Neutrophil (primary cell): Measurements from ENCODE around the gene AHR.

Experiments
- H3K27ac ChIP-seq: fragments of 200-600 bp; sonication (generic); 2 replicates; pipeline ENCODE4 v1.5.1; 2016; ENCODE audit warnings: mild to moderate bottlenecking, moderate library complexity
- H3K27me3 ChIP-seq: fragments of 200-600 bp; sonication (generic); 2 replicates; pipeline ENCODE4 v1.6.0; 2016; ENCODE audit warnings: mild to moderate bottlenecking
- H3K36me3 ChIP-seq: fragments of 200-600 bp; sonication (generic); 2 replicates; pipeline ENCODE4 v1.5.1; 2017
- H3K4me1 ChIP-seq, 2 experiments: fragments of 200-600 bp in 1 of 2; sonication (generic) in 1 of 2; 1 replicate in 1 of 2; 2 replicates in 1 of 2; pipeline versions ENCODE4 v1.5.1 to v1.6.1; 2013 to 2016; ENCODE audit warnings: low read depth in 1 of 2, low read length in 1 of 2, mild to moderate bottlenecking in 1 of 2, moderate library complexity in 1 of 2; ENCODE audit not compliant: control insufficient read depth in 1 of 2, insufficient read depth in 1 of 2
- H3K4me3 ChIP-seq, 2 experiments: fragments of 200-600 bp in 1 of 2; sonication (generic) in 1 of 2; 1 replicate in 1 of 2; 2 replicates in 1 of 2; pipeline ENCODE4 v1.5.1; 2013 to 2016; ENCODE audit warnings: low read depth in 1 of 2, low read length in 1 of 2, mild to moderate bottlenecking in 1 of 2, moderate library complexity in 1 of 2
- H3K9me3 ChIP-seq: fragments of 200-600 bp; sonication (generic); 2 replicates; pipeline ENCODE4 v1.5.1; 2016
- CTCF ChIP-seq: fragments of 200-600 bp; sonication (generic); IDR thresholded peaks from 2 replicates; pipeline ENCODE4 v1.5.1; 2016; ENCODE audit warnings: antibody characterized with exemption

The AHR gene

GRCh38 chr7:17300012-17300411 is 1.6 kb downstream of the AHR start:
- Histone ChIP-seq H3K4me3 (peak overlapping the region; percentile 63 to 77), H3K4me1 (peaks cover 8 to 36% of the 10 kb centered on the region in 2 experiments)

GRCh38 chr7:17300437-17300836 is 2.0 kb downstream of the AHR start:
- H3K27me3 ChIP-seq, result peaks cover 40% of the 10 kb centered on the region
- TF ChIP-seq CTCF, result no peak
- no peak overlapping the region for H3K27ac ChIP-seq

More at GRCh38 chr7:17300012-17300411, 1.6 kb downstream of the AHR start:
- TF ChIP-seq CTCF, result no peak
- Histone ChIP-seq H3K27ac (no peak overlapping the region), H3K9me3 (no peaks in the 10 kb centered on the region), H3K27me3 (peaks cover 43% of the 10 kb centered on the region), H3K36me3 (no peaks in the 10 kb centered on the region)

GRCh38 chr7:17301471-17302456 is 3.3 kb downstream of the AHR start:
- Histone ChIP-seq H3K36me3 (no peaks in the 10 kb centered on the region), H3K4me1 (peaks cover 8 to 36% of the 10 kb centered on the region in 2 experiments), H3K27ac (no peak overlapping the region), H3K4me3 (no peak overlapping the region), H3K9me3 (no peaks in the 10 kb centered on the region), H3K27me3 (peaks cover 33% of the 10 kb centered on the region)
- TF ChIP-seq CTCF, result no peak

More at GRCh38 chr7:17300437-17300836, 2.0 kb downstream of the AHR start:
- Histone ChIP-seq H3K9me3 (no peaks in the 10 kb centered on the region), H3K36me3 (no peaks in the 10 kb centered on the region), H3K4me1 (peaks cover 8 to 36% of the 10 kb centered on the region in 2 experiments), H3K4me3 (no peak overlapping the region)

GRCh38 chr7:17302575-17303142 is 4.2 kb downstream of the AHR start:
- peaks cover 8 to 32% of the 10 kb centered on the region in 2 experiments for H3K4me1 ChIP-seq
- peaks cover 33% of the 10 kb centered on the region for H3K27me3 ChIP-seq
- no peak overlapping the region for H3K4me3 ChIP-seq
- no peak overlapping the region for H3K27ac ChIP-seq
- no peaks in the 10 kb centered on the region for H3K9me3 ChIP-seq
- no peak for TF ChIP-seq CTCF
- H3K36me3 ChIP-seq, result no peaks in the 10 kb centered on the region

GRCh38 chr7:17304926-17305325 is 6.5 kb downstream of the AHR start:
- Histone ChIP-seq H3K27me3 (peaks cover 15% of the 10 kb centered on the region), H3K4me1 (peaks cover 0 to 13% of the 10 kb centered on the region in 2 experiments), H3K4me3 (no peak overlapping the region), H3K36me3 (no peaks in the 10 kb centered on the region), H3K9me3 (no peaks in the 10 kb centered on the region), H3K27ac (no peak overlapping the region)
- no peak for TF ChIP-seq CTCF
